Measurements from ENCODE around the gene FAXC.

FAXC gene

GRCh38 chr6:99349171-99350141 lies at the start of gene FAXC:
FAXC (minus strand) TSS chr6:99349674; CDS start chr6:99349372, 302 bp downstream.
- peak in 1 of 3 experiments; percentile 16 for DNase-seq (ENCODE audit: low read depth in 3 of 3)

- no peak for DNase-seq (ENCODE audit: low read depth in 3 of 3)
Observed at GRCh38 chr6:99397287-99397686, 47.8 kb upstream of the FAXC start.

GRCh38 chr6:99393698-99394531 lies 44.4 kb upstream of the FAXC start, which contains the start of gene COQ3:
COQ3 (minus strand) TSS chr6:99394195; CDS start chr6:99394179, 16 bp downstream.
- DNase-seq (ENCODE audit: low read depth in 3 of 3) = peak; percentile 35 to 55 (median 40)

- no peak for DNase-seq (ENCODE audit: low read depth in 3 of 3)
Observed at GRCh38 chr6:99393366-99393697, 43.9 kb upstream of the FAXC start.

GRCh38 chr6:99390896-99391295 lies 41.4 kb upstream of the FAXC start:
- no peak for DNase-seq (ENCODE audit: low read depth in 3 of 3)

GRCh38 chr6:99384507-99384906 lies 35.0 kb upstream of the FAXC start:
- DNase-seq (ENCODE audit: low read depth in 3 of 3) = no peak

GRCh38 chr6:99378636-99379035 lies 29.2 kb upstream of the FAXC start:
- DNase-seq (ENCODE audit: low read depth in 3 of 3) = no peak

- no peak for DNase-seq (ENCODE audit: low read depth in 3 of 3)
Observed at GRCh38 chr6:99369533-99369932, 20.1 kb upstream of the FAXC start.

- DNase-seq (ENCODE audit: low read depth in 3 of 3) = no peak
Observed at GRCh38 chr6:99366852-99367251, 17.4 kb upstream of the FAXC start.

GRCh38 chr6:99364026-99364425 lies 14.6 kb upstream of the FAXC start:
- DNase-seq (ENCODE audit: low read depth in 3 of 3) = no peak

GRCh38 chr6:99362678-99363268 lies 13.3 kb upstream of the FAXC start:
- no peak for DNase-seq (ENCODE audit: low read depth in 3 of 3)

GRCh38 chr6:99359800-99360199 lies 10.3 kb upstream of the FAXC start:
- DNase-seq (ENCODE audit: low read depth in 3 of 3) = no peak

GRCh38 chr6:99356641-99357040 lies 7.2 kb upstream of the FAXC start:
- no peak for DNase-seq (ENCODE audit: low read depth in 3 of 3)

GRCh38 chr6:99354983-99355382 lies 5.5 kb upstream of the FAXC start:
- DNase-seq (ENCODE audit: low read depth in 3 of 3) = no peak

- no peak for DNase-seq (ENCODE audit: low read depth in 3 of 3)
Observed at GRCh38 chr6:99353126-99353525, 3.7 kb upstream of the FAXC start.

- no peak for DNase-seq (ENCODE audit: low read depth in 3 of 3)
Observed at GRCh38 chr6:99350573-99350972, 1.1 kb upstream of the FAXC start.

GRCh38 chr6:99348288-99349170 lies 945 bp downstream of the FAXC start:
- no peak for DNase-seq (ENCODE audit: low read depth in 3 of 3)

GRCh38 chr6:99347804-99348203 lies 1.7 kb downstream of the FAXC start:
- DNase-seq (ENCODE audit: low read depth in 3 of 3) = no peak

- DNase-seq (ENCODE audit: low read depth in 3 of 3) = no peak
Observed at GRCh38 chr6:99346595-99346994, 2.9 kb downstream of the FAXC start.

GRCh38 chr6:99345164-99345563 lies 4.3 kb downstream of the FAXC start:
- DNase-seq (ENCODE audit: low read depth in 3 of 3) = no peak

GRCh38 chr6:99344289-99344688 lies 5.2 kb downstream of the FAXC start:
- no peak for DNase-seq (ENCODE audit: low read depth in 3 of 3)
